Left renal pelvis (tissue), 4 donors: ENCODE data around the gene CSMD2. TPM values are rescaled to one million over a fixed set of nuclear protein-coding genes. Genes with fewer than 3 reads are reported as not detected.
A peak's percentile ranks its signal among the peaks of the same experiment; 100 is the strongest.

Experiments
- DNase-seq, 4 donors: peaks; one replicate each; pipeline ENCODE4 v3.0.0-alpha.2; 2013; ENCODE audit warnings: low read depth in 4 of 4, low spot score in 3 of 4
- polyA plus RNA-seq, 4 donors: library from polyadenylated mRNA; unstranded; fragments of 120-200 nt; gene quantifications; one replicate each; pipeline ENCODE4 v1.2.1, GENCODE V29; 2013; ENCODE audit not compliant: insufficient read length in 4 of 4

Gene CSMD2
- polyA plus RNA-seq, 4 donors, result 0.29 to 1.3 (median 0.72) TPM

GRCh38 chr1:33661811-33662454, 503.1 kb downstream of the CSMD2 start:
- no peak for DNase-seq

GRCh38 chr1:33660956-33661355, 504.1 kb downstream of the CSMD2 start:
- DNase-seq, result no peak

GRCh38 chr1:33660244-33660643, 504.8 kb downstream of the CSMD2 start:
- DNase-seq, result no peak

DNA sequence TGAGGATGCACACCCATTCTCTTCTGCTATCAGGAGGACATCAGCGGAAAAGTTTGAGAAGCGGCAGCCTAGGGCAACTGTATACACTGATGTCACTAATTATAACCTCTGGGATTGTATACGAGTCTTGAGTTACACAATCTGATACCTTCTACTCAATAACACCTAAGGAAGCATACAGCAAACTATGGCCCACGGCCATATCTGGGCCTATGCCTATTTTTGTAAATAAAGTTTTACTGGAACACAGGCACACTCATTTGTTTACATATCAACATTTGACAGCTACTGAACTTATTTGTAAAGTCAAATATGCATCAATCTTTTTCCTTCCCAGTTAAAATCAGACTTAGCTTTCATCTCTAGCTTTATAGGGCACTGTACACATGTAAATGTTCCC, 505.4 kb downstream of the CSMD2 start:
- no peak for DNase-seq

DNA sequence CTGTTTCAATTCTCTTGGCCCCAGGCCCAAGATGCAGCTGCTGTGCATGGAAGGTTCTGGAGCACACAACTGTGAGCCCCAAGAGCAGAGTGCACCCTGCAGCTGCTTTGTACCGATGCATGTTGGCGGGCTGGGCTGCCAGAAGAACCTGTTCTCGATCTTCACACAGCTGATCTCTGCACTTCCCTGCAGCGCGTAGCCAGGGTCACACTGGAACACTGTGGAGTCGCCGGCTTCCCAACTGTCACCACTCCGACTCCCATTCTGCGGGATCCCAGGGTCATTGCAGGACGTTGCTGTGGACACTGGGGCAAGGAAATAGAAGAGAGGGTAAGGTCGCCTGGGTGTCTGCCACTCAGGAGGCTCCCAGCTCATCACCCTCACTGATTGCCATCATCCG, 507.2 kb downstream of the CSMD2 start:
- DNase-seq, result no peak

- DNase-seq, result no peak
Observed at GRCh38 chr1:33656467-33657005, 508.5 kb downstream of the CSMD2 start.

DNA sequence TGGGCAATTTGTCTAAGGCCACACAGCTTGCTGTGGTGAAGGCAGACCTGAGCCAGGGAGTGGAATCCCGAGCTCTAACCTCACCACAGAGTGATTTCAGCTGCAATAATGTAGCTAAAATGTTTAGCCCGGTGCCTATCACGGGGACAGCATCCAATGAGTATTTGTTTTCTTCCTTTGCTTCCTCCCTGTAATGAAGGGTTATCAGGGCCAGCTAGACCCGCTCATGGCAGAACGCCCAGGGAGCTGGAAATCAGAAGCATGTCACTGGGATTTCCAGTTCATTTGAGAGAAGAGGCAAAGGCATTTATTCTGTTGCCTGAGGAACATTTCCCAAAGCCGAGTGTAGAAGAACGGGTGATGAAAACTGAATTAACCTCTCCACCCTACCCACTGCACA, 509.5 kb downstream of the CSMD2 start:
- no peak for DNase-seq

DNA sequence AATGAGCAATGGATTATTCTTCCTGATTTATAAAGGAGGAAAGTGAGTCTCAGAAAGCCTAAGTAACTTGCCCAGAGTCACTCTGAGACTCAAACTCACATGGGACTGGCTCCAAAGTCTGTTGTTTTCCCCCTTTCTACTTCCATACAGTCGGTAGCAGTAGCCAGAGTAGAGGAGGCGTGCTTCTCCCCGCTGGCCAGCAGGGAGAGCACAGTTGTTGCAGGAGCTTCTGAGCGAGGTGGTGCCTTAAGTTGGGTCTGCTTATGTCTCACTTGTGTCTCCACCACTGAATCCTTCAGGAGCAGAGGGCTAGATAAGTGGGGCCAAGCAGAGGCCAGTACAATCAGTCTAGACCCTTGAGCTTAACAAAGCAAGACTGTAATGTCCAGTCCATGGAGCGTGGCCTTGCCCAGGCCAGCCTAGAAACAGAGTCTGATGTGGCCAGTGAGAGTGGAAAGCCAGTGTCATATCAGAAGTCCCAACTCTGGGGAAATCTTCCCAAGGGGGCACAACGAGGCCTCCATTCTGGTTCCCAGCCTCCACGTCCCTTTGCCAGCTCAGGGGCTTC, 510.7 kb downstream of the CSMD2 start:
- no peak for DNase-seq

- DNase-seq, result no peak
Observed at GRCh38 chr1:33653226-33653625, 511.8 kb downstream of the CSMD2 start.

DNA sequence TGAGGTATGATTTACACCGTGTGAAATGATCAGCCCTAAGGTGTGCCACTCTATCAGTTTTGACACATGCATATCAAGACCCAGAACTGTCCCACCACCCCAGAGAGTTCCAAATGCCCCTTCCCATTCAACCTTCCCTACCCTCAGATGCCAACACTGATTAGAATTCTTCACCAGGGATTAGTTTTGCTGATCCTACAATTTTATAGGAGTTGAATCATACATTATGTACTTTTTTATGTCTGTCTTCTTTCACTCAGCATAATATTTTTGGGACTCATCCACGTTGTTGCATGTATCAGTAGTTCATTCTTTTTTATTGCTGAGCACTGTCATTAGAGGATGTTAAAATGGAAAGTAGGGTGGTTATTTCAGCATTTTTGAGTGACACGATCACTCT, 514.3 kb downstream of the CSMD2 start:
- DNase-seq, result no peak

GRCh38 chr1:33649759-33650158, 515.3 kb downstream of the CSMD2 start:
- DNase-seq, result no peak

GRCh38 chr1:33643216-33643615, 521.8 kb downstream of the CSMD2 start:
- DNase-seq, result no peak

- no peak for DNase-seq
Observed at GRCh38 chr1:33641104-33641830, 523.8 kb downstream of the CSMD2 start.

GRCh38 chr1:33640114-33640660, 524.8 kb downstream of the CSMD2 start:
- no peak for DNase-seq

- no peak for DNase-seq
Observed at GRCh38 chr1:33637846-33638440, 527.1 kb downstream of the CSMD2 start.

- DNase-seq, result no peak
Observed at GRCh38 chr1:33636209-33636608, 528.8 kb downstream of the CSMD2 start.

DNA sequence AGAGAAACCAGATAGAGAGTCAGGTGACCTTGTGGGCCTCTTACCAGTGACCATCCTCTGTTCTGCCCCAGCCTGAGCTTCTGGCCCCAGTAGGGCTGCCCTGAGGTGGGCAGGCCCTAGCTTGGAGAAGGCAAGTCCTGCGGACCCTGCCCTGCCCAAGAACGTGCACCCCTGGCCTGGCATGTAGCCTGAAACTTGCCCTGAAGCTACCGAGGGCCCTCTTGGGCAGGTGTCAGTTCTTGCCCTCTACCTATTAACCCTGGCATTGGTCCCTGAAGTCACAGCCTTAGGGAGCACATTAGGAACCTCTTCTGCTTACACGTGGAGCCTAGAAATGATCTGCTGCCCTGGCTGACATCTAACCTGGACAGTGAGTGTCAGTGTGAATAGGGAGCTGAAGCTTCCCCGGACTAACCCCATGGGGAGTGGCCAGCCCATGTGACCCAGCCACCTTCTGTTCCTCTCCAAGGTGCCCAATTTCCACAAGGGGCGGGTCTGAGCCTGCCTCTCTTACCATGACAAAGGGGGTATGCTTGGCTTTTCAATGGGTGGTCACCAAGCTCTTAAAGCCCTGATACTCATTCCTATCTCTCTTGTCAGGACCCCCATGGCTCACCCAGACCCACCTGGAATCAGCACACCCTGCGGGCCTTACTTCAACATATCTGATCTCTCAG, 529.6 kb downstream of the CSMD2 start:
- DNase-seq, result no peak

DNA sequence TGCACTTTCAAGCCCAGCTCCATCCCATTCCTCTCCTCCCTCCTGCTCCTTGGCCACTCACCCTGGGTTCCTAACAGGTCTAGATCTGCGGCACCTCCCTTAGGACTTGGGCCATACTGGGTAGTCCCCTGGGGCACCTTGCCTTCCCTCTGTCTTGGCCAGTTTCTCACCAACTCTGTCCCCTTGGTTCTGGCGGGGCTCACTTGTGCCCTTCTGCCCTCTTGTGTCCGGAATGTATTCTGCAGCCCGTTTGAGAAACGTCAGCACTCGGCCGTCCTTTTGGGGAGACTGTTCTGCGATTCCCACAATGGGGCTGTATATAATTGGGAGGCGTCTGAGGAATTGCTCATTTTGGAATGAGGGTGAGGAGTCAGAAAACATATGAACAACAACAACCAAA, 530.2 kb downstream of the CSMD2 start:
- peak in 2 of 4 donors; percentile 10 to 22 for DNase-seq

DNA sequence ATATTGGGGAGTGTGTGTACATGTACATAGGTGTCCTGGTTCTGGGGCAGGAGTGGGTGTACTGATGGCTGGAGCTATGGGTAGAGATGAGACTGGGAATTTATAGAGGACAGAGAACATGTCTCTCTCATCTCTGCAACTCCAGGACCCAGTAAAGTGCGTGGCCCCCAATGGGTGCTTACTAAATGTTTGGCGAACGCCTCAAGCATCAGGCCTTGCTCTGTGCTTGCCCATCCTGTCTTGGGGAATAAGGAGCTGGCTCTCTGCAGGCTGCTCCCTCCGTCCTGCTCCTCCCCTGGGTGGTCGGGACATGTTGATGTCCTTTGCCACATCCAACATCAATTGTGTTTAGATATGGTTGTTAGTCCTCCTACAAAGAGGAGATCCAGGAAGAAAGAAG, 530.9 kb downstream of the CSMD2 start:
- no peak for DNase-seq

DNA sequence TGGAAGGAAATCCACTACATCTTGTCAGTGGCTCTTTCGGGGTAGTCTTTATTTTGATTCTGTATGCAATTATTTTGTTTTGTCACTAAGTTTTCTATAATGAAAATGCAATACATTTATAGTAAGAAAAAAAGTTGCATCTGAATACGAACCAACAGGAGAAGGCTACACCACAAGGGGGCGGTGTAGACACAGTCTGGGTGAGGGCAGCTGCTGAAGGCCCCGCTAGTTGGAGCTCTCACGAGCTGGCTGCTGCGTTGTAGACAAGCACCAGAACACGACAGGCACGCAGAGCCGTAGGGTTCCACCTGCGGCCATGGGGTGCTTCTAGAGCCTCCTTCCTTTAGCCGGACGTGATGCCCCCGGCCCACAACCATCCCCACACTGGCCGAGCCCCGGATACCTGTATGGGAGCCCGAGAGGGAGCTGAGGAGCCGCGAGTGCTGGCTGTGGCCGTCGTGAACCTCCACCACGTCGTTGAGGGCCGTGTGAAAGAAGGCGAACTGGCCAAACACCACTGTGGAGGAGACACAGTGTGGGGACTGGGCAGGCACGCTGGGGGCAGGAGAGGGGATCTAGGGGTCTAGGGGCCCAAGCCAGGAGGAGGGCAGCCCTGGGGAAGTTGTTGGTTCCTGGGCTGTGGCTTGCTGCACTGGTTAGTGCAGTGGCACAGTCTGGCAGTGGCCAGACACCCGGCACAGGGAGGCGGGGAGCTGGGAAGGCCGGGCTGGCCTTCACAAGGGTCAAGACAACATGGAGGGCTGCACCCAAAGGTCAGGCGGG, 531.8 kb downstream of the CSMD2 start:
- peak; percentile 64 to 78 (median 70) for DNase-seq
